ENCODE measurements around the gene MED22. TPM values are rescaled to one million over a fixed set of nuclear protein-coding genes. Genes with fewer than 3 reads are reported as not detected.

MED22 gene
- polyA plus RNA-seq, 1 experiment = 14.1 TPM

- DNase-seq (ENCODE audit: low read depth, low spot score) = no peak
- TF ChIP-seq CTCF (IDR thresholded peaks at IDR 0.05; ENCODE audit: low read depth, low read length) = no peak
- Histone ChIP-seq H3K27me3 (ENCODE audit: control insufficient read depth, insufficient read depth, low read length) (peaks cover 8% of the 10 kb centered on the region), H3K27ac (ENCODE audit: low read depth, low read length) (no peak overlapping the region), H3K4me3 (ENCODE audit: low read depth, low read length) (no peak overlapping the region), H3K9me3 (ENCODE audit: control insufficient read depth, insufficient read depth, low read length) (peaks cover 8% of the 10 kb centered on the region; the same call in 1 of the 2 replicates)
- ChIA-PET POLR2A (no interaction called here), CTCF (no interaction called here)
Observed at GRCh38 chr9:133294257-133294656, 53.7 kb downstream of the MED22 start.

GRCh38 chr9:133290751-133291302 lies 57.1 kb downstream of the MED22 start:
- peaks cover 8% of the 10 kb centered on the region for H3K27me3 ChIP-seq (ENCODE audit: control insufficient read depth, insufficient read depth, low read length)
- H3K4me3 ChIP-seq (ENCODE audit: low read depth, low read length) = no peak overlapping the region
- no peak for TF ChIP-seq CTCF (IDR thresholded peaks at IDR 0.05; ENCODE audit: low read depth, low read length)
- peaks cover 10% of the 10 kb centered on the region for H3K9me3 ChIP-seq (ENCODE audit: control insufficient read depth, insufficient read depth, low read length)
- no peak for DNase-seq (ENCODE audit: low read depth, low spot score)
- POLR2A ChIA-PET = no interaction called here
- H3K27ac ChIP-seq (ENCODE audit: low read depth, low read length) = no peak overlapping the region
- CTCF ChIA-PET = no interaction called here

Small RNAs within 50 kb of the gene (small RNA-seq; reads per million reads assigned to genes)
- gene RF00019 (ENCODE audit: insufficient read length, low read depth) = not detected
- gene SNORD24 (ENCODE audit: insufficient read length, low read depth) = not detected
- not detected for gene SNORD36A (ENCODE audit: insufficient read length, low read depth)
- gene SNORD36B (ENCODE audit: insufficient read length, low read depth) = not detected
- gene SNORD36C (ENCODE audit: insufficient read length, low read depth) = not detected

Other genes with a start within 250 kb of the MED22 start
- 19.1 and 25.4 TPM in 2 replicates for gene RALGDS, start 226.9 kb downstream of the MED22 start, polyA plus RNA-seq (2011; rRNA removed)
- 3.5 TPM in 2 replicates for gene GBGT1, start 184.2 kb downstream of the MED22 start, polyA plus RNA-seq (2011; rRNA removed)
- gene OBP2B, start 138.9 kb downstream of the MED22 start, polyA plus RNA-seq (2011; rRNA removed) = not detected in 2 replicates
- gene ABO, start 72.9 kb downstream of the MED22 start, polyA plus RNA-seq (2011; rRNA removed) = not detected in 2 replicates
- 6.2 and 8.5 TPM in 2 replicates for gene SURF6, start 11.9 kb downstream of the MED22 start, polyA plus RNA-seq (2011; rRNA removed)
- gene RPL7A, start 87 bp upstream of the MED22 start, polyA plus RNA-seq (2011; rRNA removed) = 2,708 and 3,305 TPM in 2 replicates
- 28.2 and 29.9 TPM in 2 replicates for gene SURF1, start 8.4 kb upstream of the MED22 start, polyA plus RNA-seq (2011; rRNA removed)
- gene SURF2, start 8.4 kb upstream of the MED22 start, polyA plus RNA-seq (2011; rRNA removed) = 9.9 and 11.4 TPM in 2 replicates
- 293 and 296 TPM in 2 replicates for gene SURF4, start 27.9 kb upstream of the MED22 start, polyA plus RNA-seq (2011; rRNA removed)
- gene STKLD1, start 28.2 kb upstream of the MED22 start, polyA plus RNA-seq (2011; rRNA removed) = 0.95 and 1.4 TPM in 2 replicates
- gene REXO4, start 69.9 kb upstream of the MED22 start, polyA plus RNA-seq (2011; rRNA removed) = 19.4 and 21.0 TPM in 2 replicates
- gene ADAMTS13, start 74.2 kb upstream of the MED22 start, polyA plus RNA-seq (2011; rRNA removed) = 0.86 and 0.94 TPM in 2 replicates
- gene CACFD1, start 111.8 kb upstream of the MED22 start, polyA plus RNA-seq (2011; rRNA removed) = 9.2 and 10.3 TPM in 2 replicates
- 1.7 and 2.3 TPM in 2 replicates for gene SLC2A6, start 131.0 kb upstream of the MED22 start, polyA plus RNA-seq (2011; rRNA removed)
- gene MYMK, start 176.8 kb upstream of the MED22 start, polyA plus RNA-seq (2011; rRNA removed) = not detected in 2 replicates
- not detected in 2 replicates for gene ADAMTSL2, start 186.6 kb upstream of the MED22 start, polyA plus RNA-seq (2011; rRNA removed)